Measurements from ENCODE around the gene RNU6-1. TPM values are rescaled to one million over a fixed set of nuclear protein-coding genes. Genes with fewer than 3 reads are reported as not detected.

RNU6-1 gene
- total and polyA plus RNA-seq, 2 experiments from 2014 or later = not detected

DNA sequence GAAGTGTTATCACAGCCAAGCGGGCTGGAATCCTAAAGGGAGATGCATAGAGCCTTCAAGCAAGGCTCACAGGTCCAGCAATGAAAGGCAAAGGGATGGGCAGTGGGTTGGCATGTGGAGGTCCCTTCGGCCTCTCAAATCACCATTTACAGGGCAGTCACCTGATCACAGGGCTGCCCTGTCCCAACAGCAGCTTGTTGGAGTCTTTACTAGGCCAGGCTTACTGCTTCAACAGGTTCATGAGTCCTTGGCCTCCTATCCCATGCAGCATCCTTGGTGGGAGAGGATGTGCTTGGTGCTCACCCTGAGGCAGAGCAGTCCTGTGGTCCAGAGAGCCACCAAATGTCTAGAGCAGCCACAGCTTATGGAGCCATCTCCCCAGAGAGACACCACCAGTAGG is 38.7 kb downstream of the RNU6-1 start:
- H3K4me2 ChIP-seq = no peak overlapping the region
- H3K9me3 ChIP-seq (ENCODE audit: low read depth) = no peaks in the 10 kb centered on the region
- no peaks in the 10 kb centered on the region for H3K27me3 ChIP-seq
- no peak overlapping the region for H3K4me3 ChIP-seq
- H3K79me2 ChIP-seq = no peaks in the 10 kb centered on the region
- H4K20me1 ChIP-seq (ENCODE audit: insufficient read depth, poor library complexity, severe bottlenecking) = no peaks in the 10 kb centered on the region
- no peaks in the 10 kb centered on the region for H3K4me1 ChIP-seq (ENCODE audit: insufficient read depth)
- no peak overlapping the region for H3K27ac ChIP-seq
- 88% methylated on average over 2 of the region's 2 CpGs for WGBS (ENCODE audit: low lambda C conversion rate, missing lambda C conversion rate)
- TF ChIP-seq CTCF (IDR thresholded peaks at IDR 0.05; ENCODE audit: poor library complexity) (no peak), EZH2phosphoT487 (IDR thresholded peaks at IDR 0.05; ENCODE audit: low read depth, severe bottlenecking, unreplicated experiment) (no peak), EZH2 (IDR thresholded peaks at IDR 0.05; ENCODE audit: borderline replicate concordance) (no peak)
- no peak overlapping the region for H2AFZ ChIP-seq
- no peaks in the 10 kb centered on the region for H3K36me3 ChIP-seq (replicated peaks; ENCODE audit: insufficient read depth, low read depth)
- no peak for DNase-seq (ENCODE audit: low spot score)
- H3K9me2 ChIP-seq (replicated peaks; ENCODE audit: insufficient read depth) = no peaks in the 10 kb centered on the region

- Histone ChIP-seq H3K9me3 (ENCODE audit: low read depth) (no peaks in the 10 kb centered on the region), H3K9me2 (replicated peaks; ENCODE audit: insufficient read depth) (no peaks in the 10 kb centered on the region), H2AFZ (no peak overlapping the region), H3K4me2 (no peak overlapping the region), H3K27ac (no peak overlapping the region), H3K36me3 (replicated peaks; ENCODE audit: insufficient read depth, low read depth) (no peaks in the 10 kb centered on the region), H4K20me1 (ENCODE audit: insufficient read depth, poor library complexity, severe bottlenecking) (no peaks in the 10 kb centered on the region), H3K4me1 (ENCODE audit: insufficient read depth) (no peaks in the 10 kb centered on the region), H3K27me3 (no peaks in the 10 kb centered on the region), H3K79me2 (no peaks in the 10 kb centered on the region), H3K4me3 (no peak overlapping the region)
- TF ChIP-seq CTCF (IDR thresholded peaks at IDR 0.05; ENCODE audit: poor library complexity) = no peak
- TF ChIP-seq EZH2phosphoT487 (IDR thresholded peaks at IDR 0.05; ENCODE audit: low read depth, severe bottlenecking, unreplicated experiment) = no peak
- TF ChIP-seq EZH2 (IDR thresholded peaks at IDR 0.05; ENCODE audit: borderline replicate concordance) = no peak
- no peak for DNase-seq (ENCODE audit: low spot score)
- WGBS (ENCODE audit: low lambda C conversion rate, missing lambda C conversion rate) = 82% methylated on average over 3 of the region's 6 CpGs
These were observed 40.0 kb downstream of the RNU6-1 start for GRCh38 chr15:67799801-67800205.

DNA sequence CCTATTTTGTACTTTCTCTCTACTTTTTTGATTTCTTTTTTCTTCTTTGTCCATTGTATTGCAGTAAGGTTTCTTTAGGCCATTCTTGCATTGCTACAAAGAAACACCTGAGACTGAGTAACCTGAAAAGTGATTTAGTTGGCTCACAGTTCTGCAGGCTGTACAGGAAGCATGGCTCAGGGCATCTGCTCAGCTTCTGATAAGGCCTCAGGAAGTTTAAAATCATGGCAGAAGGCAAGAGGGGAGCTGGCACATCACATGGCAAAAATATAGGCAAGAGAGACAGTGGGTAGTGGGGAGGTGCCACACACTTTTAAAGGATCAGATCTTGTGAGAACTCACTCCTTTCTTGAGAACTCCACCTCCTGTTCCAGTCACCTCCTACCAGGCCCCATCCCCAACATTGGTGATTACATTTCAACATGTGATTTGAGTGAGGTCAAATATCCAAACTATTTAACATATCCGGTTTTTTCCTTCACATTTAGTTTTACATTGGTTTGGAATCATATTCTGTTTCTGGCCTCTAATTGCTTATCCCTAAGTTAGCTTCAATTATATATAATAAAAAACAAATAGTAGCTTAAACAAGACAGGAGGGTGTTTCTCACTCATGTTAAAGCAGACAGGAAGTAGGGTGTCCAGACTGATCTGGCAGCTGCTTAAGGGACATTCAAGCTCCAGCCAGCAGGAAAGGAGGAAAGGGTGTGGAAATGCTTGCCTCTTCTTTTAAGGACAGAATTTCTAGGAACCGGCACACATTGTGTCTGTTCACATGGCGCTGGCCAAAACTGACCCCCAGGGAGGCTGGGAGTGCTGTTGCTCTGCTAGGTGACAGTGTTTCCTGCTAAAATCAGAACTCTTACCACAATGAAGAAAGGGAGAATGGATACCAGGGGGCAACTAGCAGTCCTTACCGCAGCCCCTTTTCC is 43.4 kb downstream of the RNU6-1 start:
- Histone ChIP-seq H3K4me2 (no peak overlapping the region), H3K9me3 (ENCODE audit: low read depth) (no peaks in the 10 kb centered on the region), H2AFZ (no peak overlapping the region), H3K27me3 (no peaks in the 10 kb centered on the region), H3K79me2 (no peaks in the 10 kb centered on the region), H3K9me2 (replicated peaks; ENCODE audit: insufficient read depth) (no peaks in the 10 kb centered on the region), H3K36me3 (replicated peaks; ENCODE audit: insufficient read depth, low read depth) (no peaks in the 10 kb centered on the region), H3K4me3 (no peak overlapping the region), H3K27ac (no peak overlapping the region), H4K20me1 (ENCODE audit: insufficient read depth, poor library complexity, severe bottlenecking) (no peaks in the 10 kb centered on the region), H3K4me1 (ENCODE audit: insufficient read depth) (no peaks in the 10 kb centered on the region)
- TF ChIP-seq EZH2 (IDR thresholded peaks at IDR 0.05; ENCODE audit: borderline replicate concordance) (no peak), EZH2phosphoT487 (IDR thresholded peaks at IDR 0.05; ENCODE audit: low read depth, severe bottlenecking, unreplicated experiment) (no peak), CTCF (IDR thresholded peaks at IDR 0.05; ENCODE audit: poor library complexity) (no peak)
- WGBS (ENCODE audit: low lambda C conversion rate, missing lambda C conversion rate) = 87% methylated on average over 4 of the region's 4 CpGs
- DNase-seq (ENCODE audit: low spot score) = no peak
